SK-N-DZ (cell line): Measurements from ENCODE around the gene TRMT44.
A peak's percentile ranks its signal among the peaks of the same experiment; 100 is the strongest.
"Not testable (repeated sequence)": the region's sequence is repeated elsewhere in the genome, so short reads cannot be mapped to it uniquely, and the experiment has no call there.

Experiments
- DNase-seq: peaks from one replicate; pipeline ENCODE4 v3.0.0-alpha.2; 2015; ENCODE audit warnings: low spot score

Gene TRMT44

GRCh38 chr4:8407316-8407715 lies 33.3 kb upstream of the TRMT44 start:
- no peak for DNase-seq

- DNase-seq: no peak
Measured at GRCh38 chr4:8407756-8408155, 32.8 kb upstream of the TRMT44 start.

GRCh38 chr4:8409264-8410065 lies 31.1 kb upstream of the TRMT44 start:
- DNase-seq: no peak

- DNase-seq: no peak
Measured at GRCh38 chr4:8410066-8410625, 30.4 kb upstream of the TRMT44 start.

DNA sequence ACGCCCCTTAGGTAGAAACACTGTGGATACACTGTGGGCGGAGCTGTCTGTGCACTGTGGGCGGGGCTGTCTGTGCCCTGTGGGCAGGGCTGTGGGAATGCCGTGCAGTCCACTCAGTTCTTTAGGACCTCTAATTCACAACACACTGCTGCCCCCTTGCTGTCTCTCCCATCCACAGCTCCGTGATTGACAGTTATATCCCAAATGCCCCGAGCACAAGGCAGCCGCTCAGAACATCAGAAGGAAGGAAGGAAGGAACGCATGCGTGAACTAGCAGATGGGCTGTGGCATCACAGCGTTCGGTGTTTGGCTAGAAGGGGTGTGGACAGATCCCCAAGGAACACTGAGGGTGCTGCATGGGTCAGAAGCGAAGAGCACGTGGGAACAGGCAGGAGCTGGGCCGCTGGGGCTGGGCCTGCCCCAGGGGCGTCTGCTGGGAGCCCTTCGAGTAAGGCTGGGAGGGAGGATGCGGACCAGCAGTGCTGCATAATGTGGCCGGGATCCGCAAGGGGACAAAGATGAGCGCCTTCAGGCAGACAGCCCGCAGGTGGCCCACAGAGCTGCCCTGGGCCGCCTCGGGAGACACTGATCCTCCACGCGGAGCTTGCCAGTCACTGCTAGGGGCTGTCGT lies 29.8 kb upstream of the TRMT44 start:
- DNase-seq: peak; percentile 79

DNA sequence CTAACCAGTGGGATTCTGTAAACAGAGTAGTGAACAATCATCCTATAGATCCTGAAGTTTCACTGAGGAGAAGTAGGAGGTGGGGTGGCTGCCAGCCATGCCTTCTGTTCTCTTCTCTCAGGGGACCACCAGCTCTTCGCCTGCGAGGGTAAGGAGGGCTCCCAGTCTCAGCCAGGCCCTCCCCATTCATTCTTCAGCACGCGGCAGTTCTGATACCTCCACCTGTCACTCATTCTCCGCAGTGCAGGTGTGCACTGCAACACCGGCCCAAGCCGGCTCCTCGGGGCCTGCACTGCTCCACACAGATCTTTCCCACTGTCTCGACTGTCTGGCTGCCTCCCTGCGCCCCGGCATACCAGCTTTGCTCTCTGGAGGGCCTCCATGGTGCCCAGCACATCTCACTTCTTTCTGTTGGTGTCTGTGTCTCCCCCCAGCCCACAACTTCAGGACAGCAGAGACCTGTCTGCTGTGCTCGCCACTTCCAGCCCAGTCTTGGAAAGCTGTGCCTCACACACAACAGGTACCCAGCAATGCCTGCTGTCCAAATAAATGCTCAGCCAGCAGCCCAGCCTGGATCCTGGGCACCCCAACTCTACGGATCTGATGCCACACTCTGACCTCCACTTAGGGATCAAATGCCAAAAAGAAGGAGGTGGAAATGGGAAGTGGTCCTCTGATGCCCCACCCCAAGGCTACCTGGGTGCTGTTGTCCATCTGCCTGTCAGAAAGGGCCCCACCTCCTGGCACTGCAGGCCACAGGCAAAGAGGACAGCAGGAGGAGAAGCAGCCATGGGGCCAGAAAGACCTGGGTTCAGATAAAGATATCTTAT lies 29.0 kb upstream of the TRMT44 start:
- DNase-seq: no peak

DNA sequence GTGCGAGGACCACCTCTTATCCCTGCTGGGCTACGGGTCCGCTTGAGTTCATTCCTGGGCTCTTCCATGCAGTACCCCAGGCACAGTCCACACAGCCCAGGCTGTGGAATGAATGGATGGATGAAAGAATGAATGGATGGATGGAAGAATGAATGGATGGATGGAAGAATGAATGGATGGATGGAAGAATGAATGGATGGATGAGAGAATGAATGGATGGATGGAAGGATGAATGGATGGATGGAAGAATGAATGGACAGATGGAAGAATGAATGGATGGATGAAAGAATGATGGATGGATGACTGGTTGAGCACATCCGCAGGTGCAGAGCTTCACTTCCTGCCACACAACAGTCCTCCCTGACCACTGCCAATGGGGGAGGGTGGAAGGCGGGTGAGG lies 28.3 kb upstream of the TRMT44 start:
- no peak for DNase-seq

- DNase-seq: no peak
Measured at GRCh38 chr4:8414377-8414776, 26.2 kb upstream of the TRMT44 start.

- DNase-seq: no peak
Measured at GRCh38 chr4:8417071-8417614, 23.4 kb upstream of the TRMT44 start.

- no peak for DNase-seq
Measured at GRCh38 chr4:8419222-8420041, 21.1 kb upstream of the TRMT44 start.

DNA sequence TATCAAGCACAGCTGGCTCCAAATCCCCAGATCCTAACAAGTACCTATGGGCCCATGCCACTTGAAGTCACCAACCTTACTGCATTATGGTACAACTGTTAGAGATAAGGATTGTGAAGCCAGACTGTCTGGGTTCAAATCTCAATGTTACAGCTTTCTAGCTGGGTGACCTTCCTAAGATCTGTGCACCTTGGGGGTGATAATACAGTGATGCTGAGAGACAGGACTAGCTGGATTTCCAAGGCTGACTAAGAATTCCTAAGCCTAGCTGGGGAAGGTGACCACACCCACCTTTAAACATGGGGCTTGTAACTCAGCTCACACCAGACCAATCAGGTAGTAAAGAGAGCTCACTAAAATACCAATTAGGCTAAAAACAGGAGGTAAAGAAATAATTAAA lies 20.4 kb upstream of the TRMT44 start:
- DNase-seq: not testable (repeated sequence)

GRCh38 chr4:8422327-8422726 lies 18.2 kb upstream of the TRMT44 start:
- no peak for DNase-seq

- DNase-seq: no peak
Measured at GRCh38 chr4:8422786-8423185, 17.8 kb upstream of the TRMT44 start.

- DNase-seq: no peak
Measured at GRCh38 chr4:8427262-8427661, 13.3 kb upstream of the TRMT44 start.

- DNase-seq: peak; percentile 35
Measured at GRCh38 chr4:8427761-8428287, 12.8 kb upstream of the TRMT44 start.

GRCh38 chr4:8428288-8429097 lies 12.1 kb upstream of the TRMT44 start:
- peak; percentile 81 for DNase-seq

DNA sequence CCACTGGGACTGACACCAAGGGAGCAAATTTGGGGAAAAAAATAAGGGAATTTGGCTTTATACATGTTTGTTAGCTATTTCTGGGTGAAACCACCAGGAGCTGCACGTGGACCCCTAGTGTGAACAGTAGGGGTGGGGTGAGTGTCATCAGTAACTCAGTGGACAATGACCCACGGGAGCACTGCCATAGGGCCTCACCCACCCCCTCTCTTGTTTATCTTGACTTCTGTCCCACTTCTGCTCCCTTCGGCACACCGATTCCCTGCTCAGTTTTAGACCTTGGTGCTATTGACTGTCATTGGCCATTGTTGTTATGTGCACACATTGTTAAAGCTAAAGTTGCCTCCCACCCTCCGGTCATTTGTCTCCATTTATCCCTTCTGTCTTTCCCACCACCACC lies 9.0 kb upstream of the TRMT44 start:
- no peak for DNase-seq

DNA sequence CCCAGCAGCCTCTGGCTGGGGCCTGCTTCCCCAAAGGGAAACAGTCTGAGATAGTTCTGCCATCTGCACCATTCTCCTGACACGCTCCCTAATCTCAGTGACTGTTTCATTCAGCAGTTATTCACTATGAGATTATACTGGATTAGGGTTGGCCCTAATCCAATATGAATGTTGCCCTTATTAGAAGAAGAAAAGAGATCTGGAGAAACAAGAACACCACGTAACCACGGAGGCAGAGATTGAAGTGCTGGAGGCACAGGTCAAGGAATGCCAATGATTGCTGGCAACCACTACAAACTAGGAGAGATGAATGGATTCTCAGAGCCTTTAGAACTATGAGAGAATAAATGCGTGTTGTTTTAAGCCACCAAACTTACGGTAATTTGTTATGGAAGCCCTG lies 7.4 kb upstream of the TRMT44 start:
- no peak for DNase-seq

DNA sequence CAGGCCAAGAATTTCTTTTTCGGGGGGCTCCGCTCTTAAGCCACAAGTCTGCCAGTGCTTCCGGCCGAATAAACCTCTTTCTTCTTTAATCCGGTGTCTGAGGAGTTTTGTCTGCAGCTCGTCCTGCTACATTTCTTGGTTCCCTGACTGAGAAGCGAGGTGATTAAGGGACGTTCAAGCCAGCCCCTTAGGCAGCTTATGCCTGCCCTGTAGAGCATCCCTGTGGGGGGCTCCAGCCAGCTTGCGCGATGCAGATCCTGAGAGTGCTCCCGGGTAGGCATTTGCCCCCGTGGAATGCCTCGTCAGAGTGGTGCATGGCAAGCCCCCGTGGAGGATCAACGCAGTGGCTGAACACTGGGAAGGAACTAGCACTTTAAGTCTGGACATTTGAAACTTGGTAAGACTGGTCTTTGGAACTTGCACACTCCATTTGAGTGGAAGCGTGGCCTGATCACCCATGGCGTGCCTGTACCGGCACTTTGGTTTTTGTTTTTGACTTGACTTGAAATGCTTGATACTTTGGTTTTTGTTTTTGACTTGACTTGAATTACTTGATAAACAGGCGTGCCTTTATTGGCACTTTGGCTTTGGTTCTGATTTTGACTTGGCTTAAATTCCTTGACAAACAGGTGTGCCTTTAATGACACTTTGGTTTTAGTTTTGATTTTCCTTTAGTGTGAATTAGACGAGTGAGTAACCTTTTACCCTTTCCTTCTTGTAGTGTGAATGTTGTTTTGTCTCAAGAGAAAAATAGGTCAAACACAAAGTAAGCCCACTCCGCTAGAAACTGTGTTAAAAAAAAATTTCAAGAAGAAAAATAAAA lies 6.1 kb upstream of the TRMT44 start:
- DNase-seq: no peak
